HG02885 (cell line): Measurements from ENCODE around the gene RBM18.

Experiments used
- ATAC-seq: cut with Tn5 transposase; IDR thresholded peaks from one replicate; pipeline ENCODE4 v1.9.1; 2021; ENCODE audit warnings: mild to moderate bottlenecking; ENCODE audit not compliant: unreplicated experiment, poor library complexity

Gene RBM18

DNA sequence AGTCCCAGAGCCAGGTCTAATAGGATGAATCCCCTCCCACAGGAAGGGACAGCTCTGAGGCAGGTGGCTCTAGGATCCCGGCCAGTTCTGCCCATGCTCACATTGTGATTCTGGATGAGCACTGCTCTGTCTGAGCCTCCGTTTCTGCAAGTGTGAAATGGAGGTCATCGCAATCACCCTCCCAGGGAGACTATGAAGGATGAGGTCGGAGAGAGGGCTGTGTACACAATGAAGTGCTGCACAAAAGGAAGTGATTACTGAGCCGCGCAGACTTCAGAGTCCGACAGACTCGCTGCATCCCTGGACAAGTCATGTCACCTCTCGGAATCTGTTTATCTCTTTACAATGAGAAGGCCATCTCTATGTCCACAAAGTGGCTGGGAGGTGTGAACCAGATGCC, 57.5 kb downstream of the RBM18 start:
- ATAC-seq: no peak

DNA sequence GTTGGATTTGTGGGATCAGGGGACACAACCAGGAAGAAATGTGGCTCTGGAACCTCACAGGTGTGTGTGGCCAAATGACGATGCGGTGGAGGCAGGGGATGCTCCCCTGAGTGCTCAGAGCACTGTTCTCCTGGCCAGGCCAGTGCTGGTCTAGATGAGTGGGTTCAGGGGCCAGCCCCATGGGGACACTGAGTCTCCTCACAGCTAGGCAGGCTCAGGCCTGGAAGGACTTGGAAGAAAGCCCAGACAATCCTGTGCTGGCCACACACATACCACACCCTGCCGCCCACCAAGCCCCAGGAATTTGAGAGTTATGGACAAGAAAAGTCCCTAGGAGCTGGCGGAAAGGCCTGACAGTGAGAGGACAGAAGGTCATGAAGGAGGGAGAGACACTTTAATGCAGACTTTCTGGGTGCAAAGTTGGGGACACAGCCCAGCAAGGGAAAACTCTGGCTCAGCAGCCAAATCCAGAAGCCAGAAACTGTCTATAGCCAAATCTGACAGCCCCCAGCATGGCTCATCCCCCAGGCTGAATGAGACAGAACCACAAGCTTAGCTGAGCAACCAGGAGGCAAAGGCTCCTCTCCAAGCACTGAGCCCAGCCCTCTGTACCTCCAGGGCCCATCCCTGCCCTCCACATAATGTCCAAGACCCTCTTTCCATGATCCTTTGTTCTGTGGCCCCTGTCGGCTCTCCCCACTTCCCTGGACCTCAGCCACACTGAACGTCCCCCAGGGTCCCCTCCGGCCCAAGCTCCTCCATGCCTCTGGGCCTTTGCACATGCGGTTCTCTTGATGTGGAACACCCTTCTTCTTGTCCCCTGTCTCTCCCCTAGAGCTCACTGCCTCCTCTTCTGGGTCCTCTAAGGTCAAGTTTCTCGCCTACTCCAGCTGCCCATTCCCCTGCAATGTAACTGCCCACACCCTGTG, 58.3 kb downstream of the RBM18 start:
- no peak for ATAC-seq

DNA sequence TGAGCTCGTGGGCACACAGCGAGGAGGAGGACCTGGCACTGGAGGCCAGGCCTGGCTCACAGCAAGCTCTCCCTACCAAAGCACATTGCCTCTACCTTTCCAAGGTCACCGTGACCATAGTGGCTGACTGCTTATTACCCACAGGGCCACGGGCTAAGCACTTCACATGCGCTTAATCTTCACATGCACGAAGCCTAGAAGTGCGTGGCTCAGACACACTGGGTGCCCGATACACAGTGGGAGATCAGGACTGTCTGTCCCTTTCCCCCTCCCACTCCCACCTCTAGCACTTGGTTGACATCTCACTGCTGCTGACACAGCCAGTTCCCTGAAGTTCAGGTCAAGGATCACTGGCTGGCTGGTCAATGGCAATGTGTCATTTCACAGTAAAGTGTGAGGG, 59.5 kb downstream of the RBM18 start:
- ATAC-seq: no peak

DNA sequence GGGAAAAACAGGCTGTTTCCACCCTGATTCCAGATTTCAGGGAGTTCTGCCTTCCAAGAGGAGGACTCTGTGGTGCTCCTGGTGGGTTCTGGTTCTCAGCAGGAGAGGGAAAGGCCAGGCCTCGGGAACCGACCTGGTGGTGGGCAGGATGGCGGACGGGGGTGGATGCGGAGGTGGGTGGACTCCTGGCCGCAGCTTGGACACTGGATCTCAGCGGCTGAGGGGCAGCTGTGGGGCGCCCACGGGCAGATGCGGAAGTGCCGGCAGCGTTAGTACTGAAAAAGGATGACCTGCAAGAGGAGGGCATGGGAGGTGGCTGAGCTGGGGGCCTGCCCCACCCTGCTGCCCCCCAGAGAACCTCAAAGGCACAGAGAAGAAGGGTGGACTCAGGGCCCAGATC, 60.1 kb downstream of the RBM18 start:
- ATAC-seq: no peak

DNA sequence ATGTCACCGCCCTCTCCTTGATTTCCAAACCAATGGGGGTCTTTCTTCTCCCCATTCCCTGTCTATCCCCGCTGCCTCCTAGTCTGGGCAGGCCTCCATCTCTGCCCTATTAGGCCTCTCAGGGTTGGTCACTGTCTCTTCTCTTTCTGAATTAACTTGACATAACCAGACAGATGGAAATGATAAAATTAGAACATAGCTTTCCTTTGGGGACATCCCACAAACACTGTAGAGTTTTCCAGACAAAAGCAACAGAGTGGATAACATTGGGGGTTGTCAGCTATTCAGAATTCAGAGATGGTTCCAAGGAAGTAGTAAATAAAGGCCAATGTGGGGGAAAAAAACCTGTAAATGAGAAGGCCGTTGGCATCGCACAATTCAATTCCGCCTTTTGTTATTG, 60.6 kb downstream of the RBM18 start:
- ATAC-seq: no peak

DNA sequence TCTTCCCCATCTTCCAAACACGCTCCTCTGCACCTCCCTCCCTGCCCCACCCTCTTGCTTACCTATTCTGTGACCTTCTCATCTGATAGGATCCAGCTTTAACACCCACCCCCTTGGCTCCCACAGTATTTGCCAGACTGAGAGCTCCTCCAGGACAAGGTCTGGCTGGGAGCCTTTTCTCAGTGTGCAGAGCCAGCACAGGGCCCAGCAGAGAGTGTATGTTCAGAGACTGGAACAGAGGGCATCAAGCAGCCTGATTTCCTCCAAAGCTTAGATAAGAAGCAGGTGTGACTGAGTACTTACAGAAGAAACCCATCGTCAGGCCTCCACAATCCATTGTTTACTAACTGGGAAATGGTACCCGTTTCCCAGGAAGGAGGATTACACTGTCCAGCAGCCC, 62.5 kb downstream of the RBM18 start:
- ATAC-seq: no peak

DNA sequence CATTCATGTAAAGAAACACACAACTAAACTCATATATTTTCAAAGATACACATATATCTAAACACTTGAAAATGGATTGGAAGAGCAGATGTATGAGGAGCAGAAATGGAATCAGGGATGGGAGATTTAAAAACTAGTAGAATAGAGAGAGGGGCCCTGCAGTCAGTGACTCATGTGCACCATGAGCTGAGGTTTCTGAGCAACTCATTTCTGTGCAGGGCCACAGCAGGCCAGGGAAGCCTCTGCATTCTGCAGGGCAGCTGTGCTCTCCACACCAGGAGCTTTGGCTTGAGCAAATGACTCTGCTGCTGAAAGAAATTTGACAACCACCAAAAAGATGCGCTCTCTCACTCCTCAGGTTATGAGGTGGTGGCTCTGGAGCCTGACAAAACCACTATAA, 63.0 kb downstream of the RBM18 start:
- ATAC-seq: no peak

DNA sequence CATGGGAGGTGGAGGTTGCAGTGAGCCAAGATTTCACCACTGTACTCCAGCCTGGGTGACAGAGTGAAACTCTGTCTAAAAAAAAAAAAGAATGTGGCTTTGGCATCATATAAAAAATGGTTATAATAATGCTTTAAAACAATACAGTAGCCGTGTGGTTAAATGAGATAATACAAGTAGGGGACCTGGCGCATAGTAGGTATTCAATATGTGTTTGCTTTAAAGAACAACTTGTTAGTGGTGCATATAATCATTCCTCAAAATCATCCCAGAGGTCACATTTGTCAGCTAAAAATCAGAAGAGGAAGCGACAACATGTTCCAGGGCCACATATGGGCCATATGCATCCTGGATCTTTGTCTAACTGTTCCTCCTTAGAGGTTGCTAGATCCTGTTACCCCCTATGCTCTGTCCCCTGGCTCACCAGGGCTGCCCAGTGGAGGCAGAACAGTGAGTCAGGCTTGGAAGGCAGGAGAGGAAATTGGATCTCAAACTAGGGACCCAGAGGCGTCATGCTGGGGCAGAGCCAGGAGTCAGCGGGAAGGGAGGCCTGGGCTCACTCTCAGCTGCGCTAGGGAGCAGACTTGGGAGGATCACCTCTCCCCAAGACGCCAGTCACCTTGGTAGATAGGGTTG, 63.6 kb downstream of the RBM18 start:
- ATAC-seq: no peak

DNA sequence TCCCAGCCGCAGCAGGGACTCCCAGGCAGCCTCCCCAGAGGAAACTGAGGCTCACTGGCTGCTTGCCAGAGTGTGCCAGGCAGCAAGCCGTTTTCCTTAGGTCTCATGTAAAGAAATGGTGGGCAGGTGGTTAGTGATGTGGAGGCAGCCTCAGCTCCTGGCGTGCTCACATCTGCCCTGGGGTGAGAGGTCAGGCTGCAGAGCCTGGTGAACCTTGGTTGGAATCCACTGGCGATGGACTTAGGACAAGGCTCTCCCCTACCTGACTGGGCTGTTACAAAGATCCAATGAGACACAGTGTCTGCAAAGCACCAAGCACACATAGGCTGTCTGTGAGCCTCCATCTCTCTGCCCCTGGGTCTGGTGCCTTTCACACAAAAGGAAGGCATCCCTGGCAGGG, 66.8 kb downstream of the RBM18 start:
- no peak for ATAC-seq

DNA sequence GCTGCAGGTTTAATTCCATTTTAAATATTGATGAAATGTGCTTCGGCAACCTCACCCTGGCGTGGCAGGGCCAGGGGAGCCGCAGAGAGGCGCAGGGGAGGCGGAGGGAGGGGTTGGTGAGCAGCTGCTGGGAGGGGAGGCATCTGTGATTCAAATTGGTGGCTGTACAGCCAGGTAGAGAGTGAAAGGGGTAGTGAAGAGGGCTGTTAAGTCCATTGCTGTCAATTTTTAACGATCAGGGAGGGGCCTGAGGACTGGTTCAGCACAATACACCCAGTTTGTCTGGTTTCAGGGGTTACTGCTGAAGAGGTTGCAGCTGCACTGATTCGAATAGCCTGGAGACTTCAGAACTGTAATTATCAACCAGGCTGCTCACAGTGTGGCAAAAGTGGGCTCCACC, 67.2 kb downstream of the RBM18 start:
- ATAC-seq: no peak

DNA sequence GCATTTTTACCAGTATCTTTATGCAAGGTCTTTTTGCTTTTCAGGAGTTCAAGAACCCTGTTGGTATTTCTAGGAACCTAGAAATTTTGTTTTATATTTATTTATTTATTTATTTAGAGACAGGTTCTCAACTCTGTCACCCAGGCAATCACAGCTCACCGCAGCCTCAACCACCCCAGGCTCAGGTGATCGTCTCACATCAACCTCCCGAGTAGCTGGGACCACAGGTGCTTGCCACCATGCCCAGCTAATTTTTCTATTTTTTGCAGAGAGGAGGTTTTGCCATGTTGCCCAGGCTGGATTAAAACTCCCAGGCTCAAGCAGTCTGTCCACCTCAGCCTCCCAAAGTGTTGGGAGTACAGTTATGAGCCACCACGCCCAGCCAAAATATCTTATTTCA, 68.8 kb downstream of the RBM18 start:
- ATAC-seq: no peak

DNA sequence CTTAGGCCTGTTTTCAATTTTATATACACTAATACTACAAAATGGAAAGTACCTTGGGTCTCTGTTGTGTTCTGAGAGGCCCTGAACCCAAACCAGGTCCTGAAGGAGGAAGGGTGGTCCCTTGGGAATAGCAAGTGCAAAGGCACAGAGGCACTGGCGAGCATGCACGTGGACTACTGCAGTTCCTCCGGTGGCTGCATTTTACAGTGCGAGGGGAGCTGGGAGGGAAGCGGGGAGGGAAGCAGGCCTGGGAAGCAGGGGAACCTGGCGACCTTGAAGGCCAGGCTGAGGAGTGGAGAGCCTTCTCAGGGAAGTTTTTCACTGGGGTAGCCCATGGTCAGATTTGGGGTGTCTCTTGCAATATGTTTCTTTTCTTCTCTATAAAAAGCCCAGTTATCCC, 71.0 kb downstream of the RBM18 start:
- ATAC-seq: no peak

DNA sequence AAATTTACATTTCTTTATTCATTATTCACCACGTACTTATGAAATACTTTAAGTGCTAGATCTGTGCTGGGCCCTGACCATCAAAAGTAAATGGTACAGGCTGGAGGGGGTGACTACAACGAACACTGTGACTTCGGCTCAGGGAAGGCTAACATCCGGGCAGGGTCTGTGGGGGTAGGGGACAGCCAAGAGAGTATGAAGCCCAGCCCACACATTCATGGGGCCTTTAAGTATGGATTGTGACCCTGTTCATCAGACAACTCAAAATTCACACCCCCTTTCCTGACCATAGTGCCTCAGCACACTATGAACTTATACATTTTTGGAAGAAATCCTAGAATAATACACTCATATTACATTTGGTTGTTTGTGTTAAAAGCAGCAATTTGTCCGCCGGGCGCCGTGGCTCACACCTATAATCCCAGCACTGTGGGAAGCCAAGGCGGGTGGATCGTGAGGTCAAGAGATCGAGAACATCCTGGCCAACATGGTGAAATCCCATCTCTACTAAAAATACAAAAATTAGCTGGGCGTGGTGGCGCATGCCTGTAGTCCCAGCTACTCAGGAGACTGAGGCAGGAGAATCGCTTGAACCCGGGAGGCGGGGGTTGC, 71.6 kb downstream of the RBM18 start:
- no peak for ATAC-seq

DNA sequence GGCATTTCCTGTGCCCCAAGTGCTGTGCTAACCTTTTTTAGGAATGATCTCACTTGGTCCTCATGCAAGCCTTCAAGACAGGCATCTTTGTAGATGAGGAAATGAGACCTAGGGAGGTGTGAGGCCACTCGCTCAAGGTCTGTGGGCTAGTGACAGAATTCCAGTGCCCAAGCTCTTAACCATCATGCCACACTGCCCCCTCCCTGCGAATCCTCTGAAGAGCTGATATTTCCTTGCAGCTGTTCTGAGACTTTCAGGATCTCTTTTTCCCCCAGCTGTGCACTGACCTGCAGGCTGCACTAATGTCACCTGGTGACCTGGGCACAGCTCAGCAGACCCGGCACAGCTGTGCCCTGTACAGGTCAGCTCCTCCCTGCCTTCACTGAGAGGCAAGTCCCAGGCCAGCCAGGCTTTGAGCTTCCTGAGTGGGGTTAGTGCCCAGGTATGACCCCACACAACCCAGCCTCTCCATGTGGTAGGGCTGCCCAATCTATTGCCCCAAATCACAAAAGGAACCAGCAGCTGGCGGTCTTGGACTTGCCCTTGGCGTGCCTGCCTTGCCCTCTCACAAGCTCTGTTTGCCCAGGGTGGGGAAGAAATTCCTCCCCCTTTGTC, 72.3 kb downstream of the RBM18 start:
- no peak for ATAC-seq

DNA sequence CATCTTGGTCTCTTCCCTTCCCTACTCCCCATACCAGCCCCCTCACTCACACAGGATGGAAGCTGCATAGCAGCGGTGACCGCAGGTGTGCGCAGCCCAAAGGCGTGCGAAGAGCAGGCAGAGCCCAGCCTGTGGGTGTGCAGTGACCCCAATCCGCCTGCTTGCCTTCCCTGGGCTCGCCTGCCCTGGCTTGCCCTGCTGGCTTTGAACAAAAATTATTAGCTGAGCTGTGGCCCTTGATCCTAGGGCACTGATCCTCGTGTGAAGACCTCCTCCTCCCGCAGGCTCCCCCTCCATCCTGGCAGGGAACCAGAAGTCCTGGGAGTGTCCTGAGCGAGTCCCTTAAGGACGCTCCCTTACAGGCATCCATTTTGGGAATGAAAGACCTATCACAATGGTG, 73.1 kb downstream of the RBM18 start:
- no peak for ATAC-seq

DNA sequence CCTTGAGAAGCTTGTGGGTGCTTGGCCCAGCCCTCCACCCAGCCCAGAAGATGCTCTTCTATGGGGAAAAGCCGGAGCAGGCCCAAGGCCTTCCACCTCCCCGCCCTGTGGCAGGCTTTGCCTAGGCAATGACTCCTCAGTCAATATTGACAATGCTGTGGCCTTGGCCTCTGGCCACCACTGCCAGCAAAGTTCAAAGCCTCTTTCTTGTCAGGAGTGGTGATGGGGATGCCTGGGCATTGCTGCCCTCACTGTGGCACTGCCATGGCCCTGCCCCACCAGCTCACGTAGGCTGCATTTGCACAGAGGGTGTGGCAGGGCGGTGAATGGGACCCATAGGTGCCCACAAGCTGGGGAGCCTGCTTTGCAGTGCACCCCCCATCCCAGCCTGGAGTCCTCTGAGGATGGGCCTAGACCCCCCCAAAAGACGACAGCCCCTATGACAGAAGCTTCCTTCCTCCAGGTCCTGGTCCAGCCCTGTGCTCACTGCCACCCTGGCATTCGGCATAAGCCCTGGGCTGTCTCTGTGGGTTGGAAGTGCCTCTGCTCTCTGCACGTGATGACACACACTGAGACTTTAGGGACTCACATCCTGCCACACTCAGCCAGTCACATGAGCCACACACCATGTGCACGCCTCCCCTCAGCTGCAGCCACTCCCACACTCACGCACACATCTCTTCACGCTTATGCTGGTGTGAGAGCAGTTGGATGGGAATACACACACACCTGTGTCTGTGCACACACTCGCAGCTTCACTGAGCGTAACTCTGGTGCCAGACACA, 73.9 kb downstream of the RBM18 start:
- no peak for ATAC-seq

DNA sequence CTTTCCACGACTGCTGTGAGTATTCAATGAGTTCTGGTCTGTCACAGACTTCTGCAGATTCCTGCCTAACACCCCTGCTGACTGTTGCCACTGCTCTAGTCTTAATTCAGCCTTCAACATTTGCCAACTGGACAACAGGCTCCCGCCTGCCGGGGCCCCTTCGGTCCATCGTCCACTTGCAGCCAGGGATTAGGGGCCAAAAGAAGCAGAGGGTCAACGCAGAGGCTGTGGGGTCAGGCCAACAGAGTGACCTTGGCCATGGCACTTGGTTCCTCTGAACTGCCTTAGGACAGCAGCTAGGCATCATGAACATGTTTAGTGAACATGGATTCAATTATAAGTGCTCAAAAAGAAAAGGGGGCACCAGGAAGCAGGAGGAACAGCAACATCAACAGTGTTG, 76.3 kb downstream of the RBM18 start:
- no peak for ATAC-seq
